ENCODE data around the gene SDHB.
"Not testable (repeated sequence)": the region's sequence is repeated elsewhere in the genome, so short reads cannot be mapped to it uniquely, and the experiment has no call there.

DNA sequence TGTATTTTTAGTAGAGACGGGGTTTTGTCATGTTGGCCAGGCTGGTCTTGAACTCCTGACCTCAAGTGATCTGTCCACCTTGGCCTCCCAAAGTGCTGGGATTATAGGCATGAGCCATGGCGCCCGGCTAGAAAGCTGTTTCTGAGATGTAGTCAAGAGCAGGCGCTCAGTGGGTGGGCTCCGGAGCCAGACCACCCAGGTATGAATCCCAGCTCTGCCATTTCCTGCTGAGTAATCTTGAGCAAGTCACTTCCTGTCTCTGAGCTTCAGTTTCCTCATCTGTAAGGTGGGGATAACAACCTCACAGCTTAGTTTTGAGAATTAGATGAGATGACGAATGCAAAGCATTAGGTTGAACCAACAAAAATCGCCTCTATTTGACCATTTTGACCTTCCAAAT, 8.9 kb upstream of the SDHB start:
- TF ChIP-seq POLR2A, CTCF (IDR thresholded peaks at IDR 0.05): not testable (repeated sequence)

Measured in breast epithelium (tissue), 3 donors.